Hepatocyte (in vitro differentiated cells): ENCODE measurements around the gene SESN3. TPM values are rescaled to one million over a fixed set of nuclear protein-coding genes. Genes with fewer than 3 reads are reported as not detected.

ENCODE experiments used
- DNase-seq: peaks from one replicate; pipeline ENCODE4 v3.0.0-alpha.2; 2016; ENCODE audit warnings: low spot score
- H2AFZ ChIP-seq: fragments of 200-600 bp; sonication (generic); 2 replicates; pipeline ENCODE4 v1.6.0; 2016; ENCODE audit warnings: antibody characterized with exemption, mild to moderate bottlenecking
- H3K27ac ChIP-seq: fragments of 200-600 bp; sonication (generic); 2 replicates; pipeline ENCODE4 v1.5.1; 2016; ENCODE audit warnings: mild to moderate bottlenecking
- H3K27me3 ChIP-seq: fragments of 200-600 bp; sonication (generic); 2 replicates; pipeline ENCODE4 v1.6.1; 2016
- H3K36me3 ChIP-seq: fragments of 200-600 bp; sonication (generic); replicated peaks from 2 replicates; pipeline ENCODE4 v1.5.1; 2016; ENCODE audit warnings: low read depth; ENCODE audit not compliant: insufficient read depth
- H3K4me1 ChIP-seq: fragments of 200-600 bp; sonication (generic); 2 replicates; pipeline ENCODE4 v1.5.1; 2016; ENCODE audit warnings: mild to moderate bottlenecking, moderate library complexity; ENCODE audit not compliant: insufficient read depth
- H3K4me2 ChIP-seq: fragments of 200-600 bp; sonication (generic); 2 replicates; pipeline ENCODE4 v1.6.0; 2016
- H3K4me3 ChIP-seq: fragments of 200-600 bp; sonication (generic); 2 replicates; pipeline ENCODE4 v1.5.1; 2016; ENCODE audit warnings: mild to moderate bottlenecking
- H3K79me2 ChIP-seq: fragments of 200-600 bp; sonication (generic); 2 replicates; pipeline ENCODE4 v1.6.0; 2017; ENCODE audit warnings: mild to moderate bottlenecking
- H3K9me2 ChIP-seq: fragments of 200-600 bp; sonication (generic); replicated peaks from 2 replicates; pipeline ENCODE4 v1.6.0; 2017; ENCODE audit warnings: mild to moderate bottlenecking; ENCODE audit not compliant: insufficient read depth
- H3K9me3 ChIP-seq: fragments of 200-600 bp; sonication (generic); 2 replicates; pipeline ENCODE4 v1.5.1; 2016; ENCODE audit warnings: low read depth, mild to moderate bottlenecking
- H4K20me1 ChIP-seq: fragments of 200-600 bp; sonication (generic); 2 replicates; pipeline ENCODE4 v1.6.0; 2016; ENCODE audit warnings: mild to moderate bottlenecking; ENCODE audit not compliant: insufficient read depth, poor library complexity, severe bottlenecking
- CTCF ChIP-seq: fragments of 200-600 bp; sonication (generic); IDR thresholded peaks from 2 replicates; pipeline ENCODE4 v1.5.1; 2016; ENCODE audit warnings: antibody characterized with exemption, mild to moderate bottlenecking; ENCODE audit not compliant: poor library complexity
- EZH2 ChIP-seq: fragments of 200-600 bp; sonication (generic); IDR thresholded peaks from 2 replicates; pipeline ENCODE4 v1.6.1; 2016; ENCODE audit warnings: antibody characterized with exemption, mild to moderate bottlenecking, borderline replicate concordance
- EZH2phosphoT487 ChIP-seq: fragments of 200-600 bp; sonication (generic); IDR thresholded peaks from one replicate; pipeline ENCODE4 v1.6.1; 2018; ENCODE audit warnings: antibody characterized with exemption, mild to moderate bottlenecking, low read depth, moderate library complexity; ENCODE audit not compliant: unreplicated experiment, severe bottlenecking
- WGBS: methylation state at CpG from one replicate; pipeline ENCODE4 v1.1.6; 2016; ENCODE audit warnings: low lambda C conversion rate; ENCODE audit errors: missing lambda C conversion rate; 5-methylcytosine and 5-hydroxymethylcytosine counted together
- polyA plus RNA-seq: library from polyadenylated mRNA; unstranded; fragments of >200 nt; fragmentation: Nextera tagmentation; extraction: Ambion mirVana; gene quantifications from 2 replicates; pipeline ENCODE4 v1.2.1, GENCODE V29; 2016
- total RNA-seq: library from RNA; depleted of rRNA; stranded (reverse); fragments of >200 nt; gene quantifications from 2 replicates; pipeline ENCODE4 v1.2.3, GENCODE V29; 2014

SESN3 gene
- total and polyA plus RNA-seq, 2 experiments from 2014 or later: 8.1 to 107 TPM

GRCh38 chr11:95239871-95240649, 9.1 kb upstream of the SESN3 start:
- H3K27ac ChIP-seq: no peak overlapping the region
- H3K79me2 ChIP-seq: no peaks in the 10 kb centered on the region
- no peaks in the 10 kb centered on the region for H3K36me3 ChIP-seq
- TF ChIP-seq CTCF (no peak), EZH2phosphoT487 (no peak), EZH2 (no peak)
- H4K20me1 ChIP-seq: no peaks in the 10 kb centered on the region
- peaks cover 33% of the 10 kb centered on the region for H3K4me1 ChIP-seq
- DNase-seq: no peak
- WGBS: 83% methylated on average over 5 of the region's 5 CpGs
- no peaks in the 10 kb centered on the region for H3K9me3 ChIP-seq
- no peak overlapping the region for H3K4me2 ChIP-seq
- H3K4me3 ChIP-seq: no peak overlapping the region
- no peak overlapping the region for H2AFZ ChIP-seq
- no peaks in the 10 kb centered on the region for H3K27me3 ChIP-seq
- H3K9me2 ChIP-seq: no peaks in the 10 kb centered on the region

DNA sequence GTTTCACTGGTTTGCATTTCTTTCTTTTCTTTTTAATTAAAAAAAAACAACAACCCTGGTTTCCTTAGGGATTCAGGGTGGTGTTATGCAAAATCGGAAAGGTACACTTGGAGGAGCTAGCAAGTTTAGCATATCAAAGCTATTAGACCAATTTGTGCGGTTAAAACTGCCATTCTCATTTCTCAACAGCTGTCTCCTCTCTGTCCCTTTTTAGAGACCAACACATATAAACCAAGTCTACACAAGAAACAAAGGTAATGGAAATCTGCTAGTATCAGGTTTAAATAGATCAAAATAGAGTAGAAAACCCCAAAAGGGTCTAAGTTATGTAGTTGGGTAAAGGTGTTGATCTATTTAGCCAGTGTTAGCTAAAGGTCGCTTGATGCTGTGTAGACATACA, 1.7 kb upstream of the SESN3 start:
- Histone ChIP-seq H3K4me3 (peak overlapping the region; percentile 2), H3K9me2 (no peaks in the 10 kb centered on the region), H3K4me1 (peaks cover 15% of the 10 kb centered on the region)

DNA sequence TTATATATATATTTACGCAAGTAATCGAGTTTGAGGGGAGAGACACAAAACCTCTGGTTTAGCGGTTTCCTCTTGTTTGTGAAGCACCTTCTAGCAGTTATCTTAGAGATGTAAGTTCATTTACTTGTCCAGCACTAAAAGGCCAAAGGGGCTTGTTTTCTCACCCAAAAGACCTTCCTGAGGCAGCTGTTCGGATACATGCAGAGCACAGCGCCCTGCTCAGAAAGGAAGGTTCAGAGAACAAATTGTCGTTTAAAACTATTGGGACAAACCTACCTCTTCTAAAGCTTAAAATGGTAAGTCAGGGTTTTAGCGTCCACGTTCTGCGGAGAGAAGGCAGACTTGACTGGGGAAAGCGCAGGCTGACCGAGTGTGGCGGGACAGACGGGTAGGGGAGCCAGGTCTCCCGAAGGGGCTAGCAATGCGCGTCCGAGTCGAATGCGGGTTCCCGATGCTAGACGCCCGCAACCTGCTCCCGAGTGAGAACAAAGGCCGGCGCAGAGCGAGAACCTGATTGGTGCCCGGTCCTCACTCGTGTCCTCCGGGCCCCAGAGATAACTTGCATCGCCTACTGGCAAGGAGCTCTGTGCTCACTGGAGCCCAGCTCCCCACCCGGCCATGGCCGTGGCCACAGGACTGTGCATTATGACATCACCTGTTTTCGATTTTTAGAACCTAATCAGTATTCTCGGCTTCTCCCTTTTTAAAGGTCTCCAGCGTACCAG, 1.0 kb upstream of the SESN3 start:
- Histone ChIP-seq H2AFZ (peak overlapping the region; percentile 54), H3K9me3 (no peaks in the 10 kb centered on the region), H3K27ac (peak overlapping the region; percentile 97), H3K27me3 (no peaks in the 10 kb centered on the region), H3K9me2 (no peaks in the 10 kb centered on the region), H3K4me2 (peak overlapping the region; percentile 77), H4K20me1 (peaks cover 22% of the 10 kb centered on the region), H3K4me3 (peak overlapping the region; percentile 34), H3K4me1 (peaks cover 15% of the 10 kb centered on the region), H3K36me3 (no peaks in the 10 kb centered on the region), H3K79me2 (peaks cover 38% of the 10 kb centered on the region)
- 7% methylated on average over 35 of the region's 35 CpGs for WGBS
- DNase-seq: peak; percentile 87
- no peak for TF ChIP-seq EZH2
- TF ChIP-seq EZH2phosphoT487: no peak
- no peak for TF ChIP-seq CTCF

More for the DNA sequence above, 1.7 kb upstream of the SESN3 start:
- Histone ChIP-seq H3K79me2 (peaks cover 32% of the 10 kb centered on the region), H4K20me1 (peaks cover 16% of the 10 kb centered on the region), H3K4me2 (peak overlapping the region; percentile 77), H2AFZ (peak overlapping the region; percentile 54), H3K36me3 (no peaks in the 10 kb centered on the region), H3K27me3 (no peaks in the 10 kb centered on the region), H3K9me3 (no peaks in the 10 kb centered on the region), H3K27ac (peak overlapping the region; percentile 97)
- no peak for DNase-seq
- TF ChIP-seq CTCF: peak; percentile 4
- no peak for TF ChIP-seq EZH2
- WGBS: 32% methylated on average over 3 of the region's 3 CpGs
